Measurements from ENCODE around the gene CABP7. TPM values are rescaled to one million over a fixed set of nuclear protein-coding genes. Genes with fewer than 3 reads are reported as not detected.
A peak's percentile ranks its signal among the peaks of the same experiment; 100 is the strongest.

CABP7 gene
- total RNA-seq, 2 donors from 2014 or later, result not detected

DNA sequence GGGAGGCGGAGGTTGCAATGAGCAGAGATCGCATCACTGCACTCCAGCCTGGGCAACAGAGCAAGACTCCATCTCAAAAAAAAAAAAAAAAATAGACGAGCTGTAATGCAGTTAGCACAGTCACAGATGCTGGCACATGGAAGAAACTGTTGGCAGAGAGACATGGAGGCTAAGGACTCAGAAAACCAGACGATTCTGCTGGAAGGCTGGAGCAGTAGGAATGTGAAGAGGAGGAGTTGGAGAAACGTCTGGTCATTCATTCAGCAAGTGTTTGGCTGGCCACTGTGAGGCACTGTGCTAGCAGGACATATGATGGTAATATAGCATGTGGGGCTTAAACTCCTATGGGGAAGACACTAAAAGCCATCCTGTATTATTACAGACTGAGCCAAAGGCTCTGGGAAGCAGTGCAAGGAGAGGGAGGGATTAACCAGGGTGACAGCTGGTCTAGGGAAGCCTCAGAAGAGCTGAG is 52.4 kb downstream of the CABP7 start:
- peak overlapping the region in 1 of 2 donors; percentile 56 for H3K27ac ChIP-seq
- peaks cover 0 to 25% of the 10 kb centered on the region in 2 donors for H3K4me1 ChIP-seq
- no peak for DNase-seq (ENCODE audit: low spot score)

DNA sequence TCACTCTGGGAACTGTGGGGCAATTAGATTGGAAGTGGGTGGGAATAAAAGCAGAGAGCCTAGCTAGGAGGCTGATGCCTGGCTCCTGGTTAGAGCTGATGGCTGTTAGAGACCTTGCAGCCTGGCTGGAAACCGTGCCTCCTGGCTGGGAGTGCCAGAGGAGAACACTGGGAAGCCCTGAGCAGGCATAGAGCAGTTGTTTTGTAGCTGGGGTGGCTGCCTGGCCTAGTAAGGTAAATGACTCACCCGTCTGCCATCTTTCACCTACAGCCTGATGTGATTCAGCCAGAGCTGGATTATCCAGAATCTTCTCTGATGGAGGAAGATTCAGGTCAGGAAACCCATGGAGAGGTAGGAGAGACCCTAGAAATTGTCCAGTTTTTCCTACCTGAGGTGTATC is 53.4 kb downstream of the CABP7 start:
- Histone ChIP-seq H3K27me3 (no peaks in the 10 kb centered on the region), H3K9me3 (no peaks in the 10 kb centered on the region), H3K27ac (peak overlapping the region; percentile 27 to 56), H3K4me3 (no peak overlapping the region), H3K4me1 (peaks cover 0 to 19% of the 10 kb centered on the region in 2 donors), H3K36me3 (peaks cover 23% of the 10 kb centered on the region)
- TF ChIP-seq, protein P1, sequence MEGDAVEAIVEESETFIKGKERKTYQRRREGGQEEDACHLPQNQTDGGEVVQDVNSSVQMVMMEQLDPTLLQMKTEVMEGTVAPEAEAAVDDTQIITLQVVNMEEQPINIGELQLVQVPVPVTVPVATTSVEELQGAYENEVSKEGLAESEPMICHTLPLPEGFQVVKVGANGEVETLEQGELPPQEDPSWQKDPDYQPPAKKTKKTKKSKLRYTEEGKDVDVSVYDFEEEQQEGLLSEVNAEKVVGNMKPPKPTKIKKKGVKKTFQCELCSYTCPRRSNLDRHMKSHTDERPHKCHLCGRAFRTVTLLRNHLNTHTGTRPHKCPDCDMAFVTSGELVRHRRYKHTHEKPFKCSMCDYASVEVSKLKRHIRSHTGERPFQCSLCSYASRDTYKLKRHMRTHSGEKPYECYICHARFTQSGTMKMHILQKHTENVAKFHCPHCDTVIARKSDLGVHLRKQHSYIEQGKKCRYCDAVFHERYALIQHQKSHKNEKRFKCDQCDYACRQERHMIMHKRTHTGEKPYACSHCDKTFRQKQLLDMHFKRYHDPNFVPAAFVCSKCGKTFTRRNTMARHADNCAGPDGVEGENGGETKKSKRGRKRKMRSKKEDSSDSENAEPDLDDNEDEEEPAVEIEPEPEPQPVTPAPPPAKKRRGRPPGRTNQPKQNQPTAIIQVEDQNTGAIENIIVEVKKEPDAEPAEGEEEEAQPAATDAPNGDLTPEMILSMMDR (IDR thresholded peaks at IDR 0.05), result no peak
- DNase-seq (ENCODE audit: low spot score), result no peak

More for the DNA sequence above, 52.4 kb downstream of the CABP7 start:
- no peaks in the 10 kb centered on the region for H3K27me3 ChIP-seq
- TF ChIP-seq, protein P1 (IDR thresholded peaks at IDR 0.05), result peak in 1 of 2 donors; percentile 48
- H3K36me3 ChIP-seq, result peaks cover 23% of the 10 kb centered on the region
- H3K4me3 ChIP-seq, result no peak overlapping the region
- no peaks in the 10 kb centered on the region for H3K9me3 ChIP-seq

DNA sequence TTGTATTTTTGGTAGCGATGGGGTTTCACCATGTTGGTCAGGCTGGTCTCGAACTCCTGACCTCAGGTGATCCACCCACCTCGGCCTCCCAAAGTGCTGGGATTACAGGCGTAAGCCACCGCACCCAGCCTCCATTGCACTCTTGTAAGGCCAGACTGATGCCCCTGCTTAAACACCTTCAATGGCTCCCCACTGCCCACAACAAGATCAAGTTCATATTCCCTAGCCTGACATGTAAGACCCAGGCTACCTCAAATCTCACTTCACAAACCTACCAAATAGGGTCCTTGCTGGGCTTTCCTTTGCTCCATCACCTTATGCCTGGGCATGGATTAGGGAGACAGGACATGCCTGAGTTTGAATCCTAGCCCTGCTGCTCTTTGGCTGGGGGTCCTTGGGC is 60.4 kb downstream of the CABP7 start:
- H3K4me1 ChIP-seq, result peaks cover 0 to 50% of the 10 kb centered on the region in 2 donors
- H3K27ac ChIP-seq, result peak overlapping the region; percentile 70 to 81
- TF ChIP-seq, protein P1 (IDR thresholded peaks at IDR 0.05), result no peak
- H3K9me3 ChIP-seq, result no peaks in the 10 kb centered on the region
- no peak for DNase-seq (ENCODE audit: low spot score)
- no peaks in the 10 kb centered on the region for H3K27me3 ChIP-seq
- H3K4me3 ChIP-seq, result no peak overlapping the region
- no peaks in the 10 kb centered on the region for H3K36me3 ChIP-seq

DNA sequence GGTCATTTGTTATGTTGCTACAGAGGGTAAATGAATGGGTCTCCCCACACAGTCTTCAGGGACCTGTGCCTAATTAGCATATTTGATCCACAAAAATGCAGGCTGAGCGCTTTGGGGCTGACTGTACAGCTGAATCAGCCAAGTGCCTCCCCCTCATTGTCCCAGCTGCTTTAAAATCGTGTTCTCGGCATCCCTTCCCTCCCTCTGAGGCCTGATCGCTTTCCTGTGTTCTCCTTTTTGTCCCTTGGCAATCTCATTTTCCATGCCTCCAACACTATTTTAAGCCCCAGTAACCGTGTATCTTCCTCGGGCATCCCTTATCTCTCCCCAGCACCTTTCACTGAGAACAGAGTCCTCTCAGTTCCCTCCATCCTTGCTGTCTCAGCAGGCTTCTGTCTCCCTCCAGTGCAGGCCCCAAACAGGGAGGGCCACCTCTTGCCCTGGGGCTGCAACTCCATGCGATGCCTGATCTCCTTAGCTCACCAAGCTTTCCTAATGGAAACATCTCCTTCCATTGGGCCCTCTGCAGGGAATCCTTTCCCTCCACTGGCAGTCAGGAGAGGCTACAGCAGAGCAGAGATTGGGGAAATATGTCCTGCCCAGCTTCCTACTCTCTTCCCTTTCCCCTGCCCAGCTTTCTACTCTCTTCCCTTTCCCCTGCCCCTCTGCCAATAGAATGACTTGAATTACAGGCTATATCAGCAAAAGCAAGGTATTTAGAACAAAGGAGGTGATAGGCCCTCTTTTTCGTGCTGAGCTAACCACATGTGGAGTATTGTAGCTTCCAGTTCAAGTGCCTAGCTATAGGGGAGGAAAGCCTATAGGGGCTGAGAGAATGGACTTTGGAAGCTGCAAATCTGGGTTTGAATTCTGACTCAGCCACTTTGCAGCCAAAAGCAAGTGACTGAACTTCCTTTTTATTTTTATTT is 61.2 kb downstream of the CABP7 start:
- Histone ChIP-seq H3K27ac (peak overlapping the region; percentile 70 to 81), H3K9me3 (no peaks in the 10 kb centered on the region), H3K36me3 (no peaks in the 10 kb centered on the region), H3K27me3 (no peaks in the 10 kb centered on the region), H3K4me3 (no peak overlapping the region), H3K4me1 (peaks cover 0 to 51% of the 10 kb centered on the region in 2 donors)
- TF ChIP-seq, protein P1 (IDR thresholded peaks at IDR 0.05), result no peak
- no peak for DNase-seq (ENCODE audit: low spot score)

Other genes with a start within 250 kb of the CABP7 start
- gene NEFH, start 239.8 kb upstream of the CABP7 start, total RNA-seq, result under 1 TPM; 0.22 to 0.28 TPM
- gene THOC5, start 166.2 kb upstream of the CABP7 start, total RNA-seq, result 10 to 100 TPM; 34.9 to 42.7 TPM
- gene NIPSNAP1, start 138.9 kb upstream of the CABP7 start, total RNA-seq, result 10 to 100 TPM; 18.9 to 25.3 TPM
- 10 to 100 TPM; 45.8 to 52.5 TPM for gene NF2, start 116.4 kb upstream of the CABP7 start, total RNA-seq
- 10 to 100 TPM; 17.0 to 22.9 TPM for gene ZMAT5, start 47.0 kb downstream of the CABP7 start, total RNA-seq
- gene UQCR10, start 47.4 kb downstream of the CABP7 start, total RNA-seq, result 100 to 1,000 TPM; 125 to 137 TPM
- 10 to 100 TPM; 24.3 to 37.5 TPM for gene ASCC2, start 118.3 kb downstream of the CABP7 start, total RNA-seq
- 10 to 100 TPM; 27.2 to 38.1 TPM for gene MTMR3, start 163.2 kb downstream of the CABP7 start, total RNA-seq